SK-N-SH treated with all-trans-retinoic acid at 6 μM for 48 hours (cell line): ENCODE measurements around the gene TEAD1.

Experiments used
- ARNTL ChIP-seq: fragments of 450-650 bp; formaldehyde crosslinking; IDR thresholded peaks from 2 replicates; pipeline ENCODE4 v1.5.0; 2020; ENCODE audit warnings: low read depth, mild to moderate bottlenecking, moderate library complexity, borderline replicate concordance
- ISL1 ChIP-seq: fragments of 250-450 bp; sonication (Bioruptor Pico); IDR thresholded peaks from 2 replicates; pipeline ENCODE4 v2.1.2; 2022; ENCODE audit warnings: mild to moderate bottlenecking, moderate library complexity
- ZFP30 ChIP-seq: fragments of 450-650 bp; formaldehyde crosslinking; IDR thresholded peaks from 2 replicates; pipeline ENCODE4 v1.5.0; 2022; ENCODE audit warnings: mild to moderate bottlenecking, moderate library complexity
- ZNF565 ChIP-seq: fragments of 450-650 bp; formaldehyde crosslinking; conservative IDR thresholded peaks from 2 replicates; pipeline ENCODE4 v1.5.0; 2020; ENCODE audit warnings: low read depth, mild to moderate bottlenecking, moderate library complexity
- ZNF70 ChIP-seq: fragments of 450-650 bp; formaldehyde crosslinking; IDR thresholded peaks from 2 replicates; pipeline ENCODE4 v1.5.0; 2020; ENCODE audit warnings: mild to moderate bottlenecking, moderate library complexity
- TF ChIP-seq, protein P1 (sequence below): fragments of 250-450 bp; sonication (Bioruptor Pico); IDR thresholded peaks from 2 replicates; pipeline ENCODE4 v1.8.0; 2020; ENCODE audit warnings: mild to moderate bottlenecking, moderate library complexity, borderline replicate concordance
- TF ChIP-seq, protein P2 (sequence below): fragments of 250-450 bp; sonication (Bioruptor Pico); IDR thresholded peaks from 2 replicates; pipeline ENCODE4 v1.8.0; 2021; ENCODE audit warnings: low read depth, mild to moderate bottlenecking, moderate library complexity, borderline replicate concordance
- TF ChIP-seq, protein P3 (sequence below): fragments of 250-450 bp; sonication (Bioruptor Pico); IDR thresholded peaks from 2 replicates; pipeline ENCODE4 v1.5.1; 2020; ENCODE audit warnings: low read depth, mild to moderate bottlenecking, moderate library complexity
- TF ChIP-seq, protein P4 (sequence below): fragments of 250-450 bp; sonication (Bioruptor Pico); IDR thresholded peaks from 2 replicates; pipeline ENCODE4 v1.5.1; 2021; ENCODE audit warnings: mild to moderate bottlenecking, moderate library complexity

DNA sequence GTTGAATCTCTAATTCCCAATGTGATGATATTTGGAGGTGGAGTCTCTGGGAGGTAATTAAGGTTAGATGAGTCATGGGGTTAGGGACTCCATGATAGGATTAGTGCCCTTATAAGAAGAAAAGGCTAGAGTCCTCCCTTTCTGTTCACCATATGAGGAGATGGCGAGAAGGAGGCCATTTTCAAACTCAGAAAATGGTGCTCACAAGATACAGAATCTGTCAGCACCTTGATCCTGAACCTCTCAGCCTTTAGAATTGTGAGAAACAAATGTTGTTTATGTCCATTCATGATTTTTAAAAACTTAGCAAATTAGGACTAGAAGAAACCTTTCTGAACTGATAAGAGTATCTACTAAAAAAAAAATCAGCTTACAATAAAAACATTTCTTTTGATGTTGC is 277.2 kb downstream of the TEAD1 start:
- TF ChIP-seq ARNTL (CRISPR knock-in tag) (no peak), ISL1 (CRISPR knock-in tag) (no peak), ZNF70 (CRISPR knock-in tag) (no peak), ZFP30 (CRISPR knock-in tag) (no peak), ZNF565 (no peak)
- TF ChIP-seq, protein P1, sequence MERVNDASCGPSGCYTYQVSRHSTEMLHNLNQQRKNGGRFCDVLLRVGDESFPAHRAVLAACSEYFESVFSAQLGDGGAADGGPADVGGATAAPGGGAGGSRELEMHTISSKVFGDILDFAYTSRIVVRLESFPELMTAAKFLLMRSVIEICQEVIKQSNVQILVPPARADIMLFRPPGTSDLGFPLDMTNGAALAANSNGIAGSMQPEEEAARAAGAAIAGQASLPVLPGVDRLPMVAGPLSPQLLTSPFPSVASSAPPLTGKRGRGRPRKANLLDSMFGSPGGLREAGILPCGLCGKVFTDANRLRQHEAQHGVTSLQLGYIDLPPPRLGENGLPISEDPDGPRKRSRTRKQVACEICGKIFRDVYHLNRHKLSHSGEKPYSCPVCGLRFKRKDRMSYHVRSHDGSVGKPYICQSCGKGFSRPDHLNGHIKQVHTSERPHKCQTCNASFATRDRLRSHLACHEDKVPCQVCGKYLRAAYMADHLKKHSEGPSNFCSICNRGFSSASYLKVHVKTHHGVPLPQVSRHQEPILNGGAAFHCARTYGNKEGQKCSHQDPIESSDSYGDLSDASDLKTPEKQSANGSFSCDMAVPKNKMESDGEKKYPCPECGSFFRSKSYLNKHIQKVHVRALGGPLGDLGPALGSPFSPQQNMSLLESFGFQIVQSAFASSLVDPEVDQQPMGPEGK (CRISPR knock-in tag) = no peak
- TF ChIP-seq, protein P2, sequence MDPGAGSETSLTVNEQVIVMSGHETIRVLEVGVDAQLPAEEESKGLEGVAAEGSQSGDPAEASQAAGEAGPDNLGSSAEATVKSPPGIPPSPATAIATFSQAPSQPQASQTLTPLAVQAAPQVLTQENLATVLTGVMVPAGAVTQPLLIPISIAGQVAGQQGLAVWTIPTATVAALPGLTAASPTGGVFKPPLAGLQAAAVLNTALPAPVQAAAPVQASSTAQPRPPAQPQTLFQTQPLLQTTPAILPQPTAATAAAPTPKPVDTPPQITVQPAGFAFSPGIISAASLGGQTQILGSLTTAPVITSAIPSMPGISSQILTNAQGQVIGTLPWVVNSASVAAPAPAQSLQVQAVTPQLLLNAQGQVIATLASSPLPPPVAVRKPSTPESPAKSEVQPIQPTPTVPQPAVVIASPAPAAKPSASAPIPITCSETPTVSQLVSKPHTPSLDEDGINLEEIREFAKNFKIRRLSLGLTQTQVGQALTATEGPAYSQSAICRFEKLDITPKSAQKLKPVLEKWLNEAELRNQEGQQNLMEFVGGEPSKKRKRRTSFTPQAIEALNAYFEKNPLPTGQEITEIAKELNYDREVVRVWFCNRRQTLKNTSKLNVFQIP (CRISPR knock-in tag) = no peak
- TF ChIP-seq, protein P3, sequence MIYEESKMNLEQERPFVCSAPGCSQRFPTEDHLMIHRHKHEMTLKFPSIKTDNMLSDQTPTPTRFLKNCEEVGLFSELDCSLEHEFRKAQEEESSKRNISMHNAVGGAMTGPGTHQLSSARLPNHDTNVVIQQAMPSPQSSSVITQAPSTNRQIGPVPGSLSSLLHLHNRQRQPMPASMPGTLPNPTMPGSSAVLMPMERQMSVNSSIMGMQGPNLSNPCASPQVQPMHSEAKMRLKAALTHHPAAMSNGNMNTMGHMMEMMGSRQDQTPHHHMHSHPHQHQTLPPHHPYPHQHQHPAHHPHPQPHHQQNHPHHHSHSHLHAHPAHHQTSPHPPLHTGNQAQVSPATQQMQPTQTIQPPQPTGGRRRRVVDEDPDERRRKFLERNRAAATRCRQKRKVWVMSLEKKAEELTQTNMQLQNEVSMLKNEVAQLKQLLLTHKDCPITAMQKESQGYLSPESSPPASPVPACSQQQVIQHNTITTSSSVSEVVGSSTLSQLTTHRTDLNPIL (CRISPR knock-in tag) = no peak
- TF ChIP-seq, protein P4, sequence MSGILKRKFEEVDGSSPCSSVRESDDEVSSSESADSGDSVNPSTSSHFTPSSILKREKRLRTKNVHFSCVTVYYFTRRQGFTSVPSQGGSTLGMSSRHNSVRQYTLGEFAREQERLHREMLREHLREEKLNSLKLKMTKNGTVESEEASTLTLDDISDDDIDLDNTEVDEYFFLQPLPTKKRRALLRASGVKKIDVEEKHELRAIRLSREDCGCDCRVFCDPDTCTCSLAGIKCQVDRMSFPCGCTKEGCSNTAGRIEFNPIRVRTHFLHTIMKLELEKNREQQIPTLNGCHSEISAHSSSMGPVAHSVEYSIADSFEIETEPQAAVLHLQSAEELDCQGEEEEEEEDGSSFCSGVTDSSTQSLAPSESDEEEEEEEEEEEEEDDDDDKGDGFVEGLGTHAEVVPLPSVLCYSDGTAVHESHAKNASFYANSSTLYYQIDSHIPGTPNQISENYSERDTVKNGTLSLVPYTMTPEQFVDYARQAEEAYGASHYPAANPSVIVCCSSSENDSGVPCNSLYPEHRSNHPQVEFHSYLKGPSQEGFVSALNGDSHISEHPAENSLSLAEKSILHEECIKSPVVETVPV (CRISPR knock-in tag) = no peak
